HG03103 (cell line): ENCODE measurements around the gene CLASRP.

ENCODE experiments used
- ATAC-seq: cut with Tn5 transposase; IDR thresholded peaks from one replicate; pipeline ENCODE4 v1.9.1; 2021; ENCODE audit warnings: low read depth; ENCODE audit not compliant: unreplicated experiment

Gene CLASRP

GRCh38 chr19:45079063-45079910 lies 40.4 kb downstream of the CLASRP start, which contains the start of gene GEMIN7:
Gene GEMIN7, plus strand, starts transcription at chr19:45079260. Its CDS starts 10,855 bp downstream, at chr19:45090115.
- no peak for ATAC-seq

GRCh38 chr19:45079911-45080370 lies 41.1 kb downstream of the CLASRP start:
- ATAC-seq, result no peak

- no peak for ATAC-seq
Measured at GRCh38 chr19:45082170-45082569, 43.3 kb downstream of the CLASRP start.

GRCh38 chr19:45086480-45086879 lies 47.6 kb downstream of the CLASRP start:
- no peak for ATAC-seq

- ATAC-seq, result no peak
Measured at GRCh38 chr19:45087531-45087930, 48.7 kb downstream of the CLASRP start.

- no peak for ATAC-seq
Measured at GRCh38 chr19:45090034-45090433, 51.2 kb downstream of the CLASRP start.

GRCh38 chr19:45090606-45091005 lies 51.8 kb downstream of the CLASRP start:
- ATAC-seq, result no peak

GRCh38 chr19:45091031-45091923 lies 52.4 kb downstream of the CLASRP start:
- peak; percentile 55 for ATAC-seq

GRCh38 chr19:45092747-45093678 lies 54.2 kb downstream of the CLASRP start, which contains the start of gene PPP1R37:
Gene PPP1R37, plus strand, starts transcription at chr19:45093179. Its CDS starts 147 bp downstream, at chr19:45093326.
- peak; percentile 54 for ATAC-seq

- no peak for ATAC-seq
Measured at GRCh38 chr19:45094137-45094536, 55.3 kb downstream of the CLASRP start.

GRCh38 chr19:45094707-45095106 lies 55.9 kb downstream of the CLASRP start:
- no peak for ATAC-seq

GRCh38 chr19:45095496-45096413 lies 56.9 kb downstream of the CLASRP start:
- no peak for ATAC-seq

- no peak for ATAC-seq
Measured at GRCh38 chr19:45096700-45097099, 57.9 kb downstream of the CLASRP start.

GRCh38 chr19:45097450-45097775 lies 58.6 kb downstream of the CLASRP start:
- ATAC-seq, result no peak

- no peak for ATAC-seq
Measured at GRCh38 chr19:45097776-45098520, 59.1 kb downstream of the CLASRP start.

- no peak for ATAC-seq
Measured at GRCh38 chr19:45098521-45099466, 59.9 kb downstream of the CLASRP start.

GRCh38 chr19:45099467-45100191 lies 60.8 kb downstream of the CLASRP start:
- no peak for ATAC-seq
